Heart left ventricle (tissue), 16 donors: ENCODE results near the gene EIF4G3. TPM values are rescaled to one million over a fixed set of nuclear protein-coding genes. Genes with fewer than 3 reads are reported as not detected.

Experiments
- ATAC-seq, 4 donors: fragments of 200-7000 bp; cut with Tn5 transposase; one replicate each; pipeline ENCODE4 v1.9.1; 2020 to 2022; ENCODE audit warnings: moderate library complexity in 4 of 4, mild to moderate bottlenecking in 3 of 4, moderate number of reproducible peaks in 1 of 4
- DNase-seq, 5 donors: peaks; one replicate each; pipeline ENCODE4 v3.0.0-alpha.2; 2020
- H3K27ac ChIP-seq, 12 donors: fragments of 200-600 bp; sonication (generic) in 4 of 12; one replicate each; pipeline versions ENCODE4 v1.5.0 to v1.8.0; 2016 to 2022; ENCODE audit warnings: mild to moderate bottlenecking in 2 of 12
- H3K27me3 ChIP-seq, 9 donors: fragments of 200-600 bp; sonication (generic) in 2 of 9; one replicate each; pipeline versions ENCODE4 v1.5.1 to v1.8.0; 2016 to 2022; ENCODE audit warnings: mild to moderate bottlenecking in 3 of 9
- H3K36me3 ChIP-seq, 9 donors: fragments of 200-600 bp; sonication (generic) in 2 of 9; one replicate each; pipeline versions ENCODE4 v1.5.0 to v1.8.0; 2018 to 2022; ENCODE audit warnings: mild to moderate bottlenecking in 2 of 9
- H3K4me1 ChIP-seq, 12 donors: fragments of 200-600 bp; sonication (generic) in 4 of 12; one replicate each; pipeline versions ENCODE4 v1.5.0 to v1.8.0; 2016 to 2022; ENCODE audit warnings: mild to moderate bottlenecking in 3 of 12
- H3K4me3 ChIP-seq, 12 donors: fragments of 200-600 bp; sonication (generic) in 4 of 12; one replicate each; pipeline versions ENCODE4 v1.5.0 to v1.8.0; 2017 to 2022; ENCODE audit warnings: mild to moderate bottlenecking in 9 of 12, moderate library complexity in 4 of 12
- H3K9me3 ChIP-seq, 12 donors: fragments of 200-600 bp; sonication (generic) in 4 of 12; one replicate each; pipeline versions ENCODE4 v1.5.0 to v1.8.0; 2016 to 2022; ENCODE audit warnings: mild to moderate bottlenecking in 1 of 12
- CTCF ChIP-seq, 12 donors: fragments of 200-600 bp; sonication (generic) in 4 of 12; IDR thresholded peaks; one replicate each; pipeline versions ENCODE4 v1.5.0 to v1.8.0; 2018 to 2022; ENCODE audit warnings: antibody characterized with exemption in 12 of 12, mild to moderate bottlenecking in 5 of 12
- POLR2A ChIP-seq, 2 donors: fragments of 450-650 bp; IDR thresholded peaks; one replicate each; pipeline ENCODE4 v1.6.1; 2017; ENCODE audit warnings: antibody characterized with exemption in 2 of 2, mild to moderate bottlenecking in 2 of 2, moderate library complexity in 2 of 2
- WGBS, 4 donors: extraction: QIAGEN DNeasy Blood & Tissue Kit in 2 of 4; methylation state at CpG; one replicate each; pipeline versions ENCODE4 v1.1.5 to v1.1.7; 2013 to 2018; 5-methylcytosine and 5-hydroxymethylcytosine counted together
- intact Hi-C, 10 donors: fragments of 100-400 bp; cut with DNase I; formaldehyde crosslinking; loops; one replicate each; pipeline versions ENCODE4 v1.11.1 to v1.14.2; 2022
- polyA plus RNA-seq, 2 donors: library from polyadenylated mRNA; stranded (reverse); fragments of 200-250 nt; gene quantifications; one replicate each; pipeline ENCODE4 v1.2.3, GENCODE V29; 2013
- total RNA-seq, 9 donors: library from RNA; depleted of rRNA in 2 of 9; stranded (reverse); fragments of >200 nt in 2 of 9; fragmentation: NEBNext Ultra II Directional in 3 of 9; extraction: Animal tissue kit (Norgen Biotek cat#: 25700) in 3 of 9; gene quantifications; one replicate each; pipeline versions ENCODE4 v1.1.0 to v1.2.4, GENCODE V29; 2016 to 2023
- donor health status: ischemic (EF 13 %, LVEDD 7.1; RV severe dilation, severe dysfunction).
- donor health status: healthy with polysubstance abuse.
- donor health status: DM: no; HTN: yes; CAD: no.
- donor health status: DM: no; HTN: no; CAD: no.
- donor health status: ischemic (EF 25% LVEDD 6.9; RV normal size, moderate dysfunction).
- donor health status: ischemic (EF 25% LVEDD 5.7; RV mildly dilated, moderate dysfunction).
- donor health status: healthy.
- donor health status: DM: yes; HTN: yes; CAD: no.
- donor health status: ischemic (EF 35%, LVEDD 5.7; RV mildly dilated, moderate dysfunction).
- donor health status: nonischemic (EF 11% LVEDD 7.7; RV severe dilation, severe dysfunction).
- donor health status: DM: yes; HTN: yes; CAD: no.
- donor health status: PGD.
- donor health status: ischemic (EF 29% LVEDD 5.4; RV normal size, mild dysfunction).
- donor health status: nonischemic (EF 23%, LVEDD 6.1; RV moderate dilation, normal function).

Gene EIF4G3
- total and polyA plus RNA-seq, 11 donors, result 14.6 to 49.0 (median 36.2) TPM

DNA sequence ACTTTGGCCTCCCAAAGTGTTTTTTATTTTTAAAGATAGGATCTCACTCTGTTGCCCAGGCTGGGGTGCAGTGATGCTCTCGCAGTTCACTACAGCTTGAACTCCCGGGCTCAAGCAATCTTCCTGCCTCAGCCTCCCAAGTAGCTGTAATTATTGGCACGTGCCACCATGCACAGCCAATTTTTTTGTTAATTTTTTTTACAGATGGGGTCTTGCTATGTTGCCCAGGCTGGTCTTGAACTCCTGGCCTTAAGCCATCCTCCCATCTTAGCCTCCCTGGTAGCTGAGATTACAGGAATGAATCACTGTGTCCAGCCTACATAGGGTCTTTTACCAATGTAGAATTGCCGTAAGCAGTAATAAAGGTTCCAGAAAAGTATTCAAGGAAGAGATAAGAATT, 340.5 kb downstream of the EIF4G3 start:
- DNase-seq (no peak), ATAC-seq (no peak)
- Histone ChIP-seq H3K4me1 (no peaks in the 10 kb centered on the region), H3K27me3 (no peaks in the 10 kb centered on the region), H3K36me3 (peaks cover 0 to 40% (median 26%) of the 10 kb centered on the region in 9 donors), H3K9me3 (no peaks in the 10 kb centered on the region), H3K27ac (no peak overlapping the region), H3K4me3 (no peak overlapping the region)
- intact Hi-C loops, result no loop called here
- no peak for TF ChIP-seq CTCF (IDR thresholded peaks at IDR 0.05)
- no peak for TF ChIP-seq POLR2A (IDR thresholded peaks at IDR 0.05)
- WGBS, 4 donors, result 97 to 98% (median 98%) methylated on average over 4 of the region's 4 CpGs

DNA sequence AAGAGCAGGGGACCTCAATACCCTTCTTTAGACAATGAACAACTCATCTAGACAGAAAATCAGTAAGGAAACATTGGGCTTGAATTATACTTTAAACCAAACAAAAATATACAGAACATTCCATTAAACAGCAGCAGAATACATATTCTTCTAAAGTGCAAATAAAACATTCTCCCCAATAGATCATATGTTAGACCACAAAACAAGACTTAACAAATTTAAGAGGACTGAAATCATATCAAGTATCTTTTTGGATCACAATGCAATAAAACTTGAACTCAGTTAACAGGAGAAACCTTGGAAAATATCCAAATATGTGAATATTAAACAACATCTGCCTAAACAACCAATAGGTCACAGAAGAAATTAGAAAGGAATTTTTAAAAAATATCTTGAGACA, 341.9 kb downstream of the EIF4G3 start:
- H3K4me1 ChIP-seq, result no peaks in the 10 kb centered on the region
- H3K4me3 ChIP-seq, result no peak overlapping the region
- no peaks in the 10 kb centered on the region for H3K9me3 ChIP-seq
- no peak for DNase-seq
- no peaks in the 10 kb centered on the region for H3K27me3 ChIP-seq
- no peak for ATAC-seq
- no peak overlapping the region for H3K27ac ChIP-seq
- intact Hi-C loops, result no loop called here
- peaks cover 0 to 27% (median 14%) of the 10 kb centered on the region in 9 donors for H3K36me3 ChIP-seq
- no peak for TF ChIP-seq CTCF (IDR thresholded peaks at IDR 0.05)
- TF ChIP-seq POLR2A (IDR thresholded peaks at IDR 0.05), result no peak

GRCh38 chr1:20834192-20834591, 342.5 kb downstream of the EIF4G3 start:
- 98 to 100% (median 100%) methylated on average over 1 of the region's 1 CpG for WGBS, 4 donors
- intact Hi-C loops, result no loop called here
- Histone ChIP-seq H3K4me1 (no peaks in the 10 kb centered on the region), H3K27me3 (no peaks in the 10 kb centered on the region), H3K9me3 (no peaks in the 10 kb centered on the region), H3K27ac (no peak overlapping the region), H3K4me3 (no peak overlapping the region), H3K36me3 (peaks cover 0 to 27% (median 10%) of the 10 kb centered on the region in 9 donors)
- ATAC-seq (no peak), DNase-seq (no peak)
- TF ChIP-seq POLR2A (IDR thresholded peaks at IDR 0.05) (no peak), CTCF (IDR thresholded peaks at IDR 0.05) (no peak)

GRCh38 chr1:20830378-20830777, 346.3 kb downstream of the EIF4G3 start:
- Histone ChIP-seq H3K36me3 (peaks cover 0 to 38% (median 29%) of the 10 kb centered on the region in 9 donors), H3K27me3 (no peaks in the 10 kb centered on the region), H3K4me1 (no peaks in the 10 kb centered on the region), H3K4me3 (no peak overlapping the region), H3K9me3 (no peaks in the 10 kb centered on the region), H3K27ac (no peak overlapping the region)
- TF ChIP-seq POLR2A (IDR thresholded peaks at IDR 0.05) (no peak), CTCF (IDR thresholded peaks at IDR 0.05) (no peak)
- ATAC-seq (no peak), DNase-seq (no peak)
- WGBS, 4 donors, result 97 to 100% (median 98%) methylated on average over 2 of the region's 2 CpGs
- intact Hi-C loops, result no loop called here
